Thyroid gland (tissue), 4 donors: Measurements from ENCODE around the gene NXN.

Experiments used
- CTCF ChIP-seq, 6 experiments: fragments of 200-600 bp in 3 of 6; fragments of 450-650 bp in 3 of 6; sonication (generic) in 3 of 6; IDR thresholded peaks; one replicate each; pipeline ENCODE4 v1.5.1; 2016 to 2019; ENCODE audit warnings: antibody characterized with exemption in 6 of 6, mild to moderate bottlenecking in 2 of 6, inconsistent platforms in 1 of 6, moderate library complexity in 1 of 6
- POLR2A ChIP-seq, 2 donors: fragments of 450-650 bp; IDR thresholded peaks; one replicate each; pipeline ENCODE4 v1.6.1; 2017; ENCODE audit warnings: antibody characterized with exemption in 2 of 2, mild to moderate bottlenecking in 2 of 2, moderate library complexity in 1 of 2

DNA sequence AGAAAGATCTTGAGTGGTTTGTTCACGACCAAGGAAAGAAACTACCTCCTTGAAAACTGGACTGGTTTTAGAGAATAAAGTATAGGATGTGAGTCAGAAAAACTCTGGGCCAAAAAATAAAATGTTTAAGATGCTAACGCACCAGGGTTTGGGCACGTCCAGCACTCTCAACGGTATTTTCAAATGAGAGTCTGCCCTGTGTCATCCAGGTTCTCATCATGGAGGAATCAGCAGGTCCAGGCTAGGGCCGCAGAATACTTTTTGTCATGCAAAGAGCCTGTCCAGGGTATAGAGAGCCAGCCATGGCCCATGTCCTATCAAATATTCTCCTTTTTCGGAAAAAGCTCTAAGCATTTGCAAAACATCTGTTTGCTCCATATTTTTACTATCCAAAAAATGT, 2.4 kb downstream of the NXN start:
- TF ChIP-seq CTCF (IDR thresholded peaks at IDR 0.05), result no peak
- no peak for TF ChIP-seq POLR2A (IDR thresholded peaks at IDR 0.05)
